ENCODE results near the gene AFP.
"Not testable (repeated sequence)": the region's sequence is repeated elsewhere in the genome, so short reads cannot be mapped to it uniquely, and the experiment has no call there.

Gene AFP

DNA sequence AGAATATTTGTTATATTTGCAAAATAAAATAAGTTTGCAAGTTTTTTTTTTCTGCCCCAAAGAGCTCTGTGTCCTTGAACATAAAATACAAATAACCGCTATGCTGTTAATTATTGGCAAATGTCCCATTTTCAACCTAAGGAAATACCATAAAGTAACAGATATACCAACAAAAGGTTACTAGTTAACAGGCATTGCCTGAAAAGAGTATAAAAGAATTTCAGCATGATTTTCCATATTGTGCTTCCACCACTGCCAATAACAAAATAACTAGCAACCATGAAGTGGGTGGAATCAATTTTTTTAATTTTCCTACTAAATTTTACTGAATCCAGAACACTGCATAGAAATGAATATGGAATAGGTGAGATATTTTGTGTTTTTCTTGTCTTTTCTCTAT lies at the start of gene AFP:
Gene AFP (plus strand): TSS at position 238 of the 400 bp plus-strand sequence. CDS start 42 bp downstream, at position 280.
- no peak for ATAC-seq (ENCODE audit: low read depth)
- no peaks in the 10 kb centered on the region for H3K9me3 ChIP-seq (ENCODE audit: severe bottlenecking)
- H3K27ac ChIP-seq (ENCODE audit: poor library complexity, severe bottlenecking): no peak within 1 kb of the TSS
- H3K27me3 ChIP-seq (ENCODE audit: insufficient read depth, poor library complexity, severe bottlenecking): peaks cover 13% of the 10 kb centered on the region
- H3K36me3 ChIP-seq (ENCODE audit: low read depth): no peaks in the 10 kb centered on the region
- TF ChIP-seq, protein P1, sequence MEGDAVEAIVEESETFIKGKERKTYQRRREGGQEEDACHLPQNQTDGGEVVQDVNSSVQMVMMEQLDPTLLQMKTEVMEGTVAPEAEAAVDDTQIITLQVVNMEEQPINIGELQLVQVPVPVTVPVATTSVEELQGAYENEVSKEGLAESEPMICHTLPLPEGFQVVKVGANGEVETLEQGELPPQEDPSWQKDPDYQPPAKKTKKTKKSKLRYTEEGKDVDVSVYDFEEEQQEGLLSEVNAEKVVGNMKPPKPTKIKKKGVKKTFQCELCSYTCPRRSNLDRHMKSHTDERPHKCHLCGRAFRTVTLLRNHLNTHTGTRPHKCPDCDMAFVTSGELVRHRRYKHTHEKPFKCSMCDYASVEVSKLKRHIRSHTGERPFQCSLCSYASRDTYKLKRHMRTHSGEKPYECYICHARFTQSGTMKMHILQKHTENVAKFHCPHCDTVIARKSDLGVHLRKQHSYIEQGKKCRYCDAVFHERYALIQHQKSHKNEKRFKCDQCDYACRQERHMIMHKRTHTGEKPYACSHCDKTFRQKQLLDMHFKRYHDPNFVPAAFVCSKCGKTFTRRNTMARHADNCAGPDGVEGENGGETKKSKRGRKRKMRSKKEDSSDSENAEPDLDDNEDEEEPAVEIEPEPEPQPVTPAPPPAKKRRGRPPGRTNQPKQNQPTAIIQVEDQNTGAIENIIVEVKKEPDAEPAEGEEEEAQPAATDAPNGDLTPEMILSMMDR (IDR thresholded peaks at IDR 0.05; ENCODE audit: poor library complexity, severe bottlenecking): no peak
- no peak for DNase-seq (ENCODE audit: low spot score)
- H3K4me1 ChIP-seq (ENCODE audit: insufficient read depth, poor library complexity, severe bottlenecking): no peaks in the 10 kb centered on the region
- no peak within 1 kb of the TSS for H3K4me3 ChIP-seq (ENCODE audit: severe bottlenecking)

DNA sequence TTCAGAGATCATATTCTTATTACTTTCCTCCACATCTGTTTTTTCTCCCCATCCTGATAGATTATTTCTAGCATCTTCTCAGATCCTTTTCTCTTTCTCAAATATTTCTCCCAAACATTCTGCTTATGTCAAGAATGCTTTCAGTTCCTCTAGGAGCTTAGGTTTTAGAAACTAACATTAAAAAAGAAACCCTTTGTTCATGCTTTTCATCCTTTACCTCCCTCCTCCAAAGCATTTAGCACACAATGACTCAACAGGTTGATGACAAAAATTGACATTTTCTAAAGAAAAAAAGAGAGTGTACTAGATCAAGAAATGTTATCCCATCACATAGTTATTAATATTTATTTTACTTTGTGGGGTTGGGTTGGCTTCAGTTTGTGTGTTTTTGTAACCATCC lies 48.5 kb upstream of the AFP start:
- ATAC-seq (ENCODE audit: low read depth) (no peak), DNase-seq (ENCODE audit: low spot score) (no peak)
- Histone ChIP-seq H3K4me1 (ENCODE audit: insufficient read depth, poor library complexity, severe bottlenecking) (no peaks in the 10 kb centered on the region), H3K36me3 (ENCODE audit: low read depth) (no peaks in the 10 kb centered on the region), H3K27me3 (ENCODE audit: insufficient read depth, poor library complexity, severe bottlenecking) (no peaks in the 10 kb centered on the region), H3K9me3 (ENCODE audit: severe bottlenecking) (no peaks in the 10 kb centered on the region), H3K4me3 (ENCODE audit: severe bottlenecking) (no peak overlapping the region), H3K27ac (ENCODE audit: poor library complexity, severe bottlenecking) (no peak overlapping the region)
- TF ChIP-seq, protein P1 (IDR thresholded peaks at IDR 0.05; ENCODE audit: poor library complexity, severe bottlenecking): no peak

DNA sequence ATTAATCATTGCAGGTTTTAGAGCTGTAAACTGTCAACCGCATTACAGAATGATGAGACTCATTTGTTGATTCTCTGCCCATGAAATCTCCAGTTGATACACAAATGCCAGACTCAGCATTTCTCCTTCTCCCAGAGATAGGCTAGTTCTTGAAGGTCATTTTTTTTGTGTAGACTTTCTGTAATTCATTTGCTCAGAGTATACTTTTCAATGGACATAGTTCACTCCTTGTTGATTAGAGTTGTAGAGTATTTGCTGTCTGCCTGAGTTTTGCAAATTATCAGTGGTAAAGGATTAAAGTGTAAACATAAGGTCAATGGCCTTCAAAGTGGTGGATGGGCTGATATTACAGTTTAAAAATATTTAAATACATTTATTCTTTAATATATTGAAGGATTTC lies 47.1 kb upstream of the AFP start:
- no peak for ATAC-seq (ENCODE audit: low read depth)
- no peaks in the 10 kb centered on the region for H3K4me1 ChIP-seq (ENCODE audit: insufficient read depth, poor library complexity, severe bottlenecking)
- TF ChIP-seq, protein P1 (IDR thresholded peaks at IDR 0.05; ENCODE audit: poor library complexity, severe bottlenecking): no peak
- H3K27ac ChIP-seq (ENCODE audit: poor library complexity, severe bottlenecking): no peak overlapping the region
- no peak overlapping the region for H3K4me3 ChIP-seq (ENCODE audit: severe bottlenecking)
- H3K27me3 ChIP-seq (ENCODE audit: insufficient read depth, poor library complexity, severe bottlenecking): no peaks in the 10 kb centered on the region
- no peaks in the 10 kb centered on the region for H3K36me3 ChIP-seq (ENCODE audit: low read depth)
- no peak for DNase-seq (ENCODE audit: low spot score)
- H3K9me3 ChIP-seq (ENCODE audit: severe bottlenecking): no peaks in the 10 kb centered on the region

DNA sequence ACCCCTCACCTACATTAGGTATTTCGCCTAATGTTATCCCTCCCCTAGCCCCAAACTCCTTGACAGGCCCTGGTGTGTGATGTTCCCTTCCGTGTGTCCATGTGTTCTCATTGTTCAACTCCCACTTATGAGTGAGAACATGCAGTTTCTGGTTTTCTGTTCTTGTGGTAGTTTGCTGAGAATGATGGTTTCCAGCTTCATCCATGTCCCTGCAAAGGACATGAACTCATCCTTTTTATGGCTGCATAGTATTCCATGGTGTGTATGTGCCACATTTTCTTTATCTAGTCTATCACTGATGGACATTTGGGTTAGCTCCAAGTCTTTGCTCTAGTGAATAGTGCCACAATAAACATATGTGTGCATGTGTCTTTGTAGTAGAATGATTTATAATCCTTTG lies 46.4 kb upstream of the AFP start:
- not testable (repeated sequence) for H3K27me3 ChIP-seq (ENCODE audit: insufficient read depth, poor library complexity, severe bottlenecking); H3K9me3 ChIP-seq (ENCODE audit: severe bottlenecking); H3K27ac ChIP-seq (ENCODE audit: poor library complexity, severe bottlenecking); ATAC-seq (ENCODE audit: low read depth); H3K4me3 ChIP-seq (ENCODE audit: severe bottlenecking); DNase-seq (ENCODE audit: low spot score); H3K36me3 ChIP-seq (ENCODE audit: low read depth); H3K4me1 ChIP-seq (ENCODE audit: insufficient read depth, poor library complexity, severe bottlenecking)

DNA sequence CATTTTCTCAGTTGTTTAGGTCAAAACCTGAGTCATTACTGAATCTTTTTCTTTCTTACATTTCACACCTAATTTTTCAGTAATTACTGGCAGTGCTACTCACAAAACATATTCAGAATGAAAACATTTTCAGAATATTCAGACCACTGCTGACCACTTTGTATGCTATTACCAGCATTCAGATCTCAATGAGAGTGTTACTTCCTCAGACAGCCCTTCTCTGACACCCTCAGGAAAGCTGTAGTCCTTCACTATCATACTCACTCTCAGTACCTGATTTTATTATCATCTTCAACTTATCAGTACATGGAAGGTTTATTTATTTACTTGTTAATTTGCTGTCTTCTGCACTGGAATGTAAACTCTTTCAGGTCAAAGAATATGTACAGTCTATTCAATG lies 44.2 kb upstream of the AFP start:
- ATAC-seq (ENCODE audit: low read depth) (no peak), DNase-seq (ENCODE audit: low spot score) (no peak)
- Histone ChIP-seq H3K4me1 (ENCODE audit: insufficient read depth, poor library complexity, severe bottlenecking) (no peaks in the 10 kb centered on the region), H3K36me3 (ENCODE audit: low read depth) (no peaks in the 10 kb centered on the region), H3K4me3 (ENCODE audit: severe bottlenecking) (no peak overlapping the region), H3K27ac (ENCODE audit: poor library complexity, severe bottlenecking) (no peak overlapping the region), H3K27me3 (ENCODE audit: insufficient read depth, poor library complexity, severe bottlenecking) (peaks cover 3% of the 10 kb centered on the region), H3K9me3 (ENCODE audit: severe bottlenecking) (no peaks in the 10 kb centered on the region)
- TF ChIP-seq, protein P1 (IDR thresholded peaks at IDR 0.05; ENCODE audit: poor library complexity, severe bottlenecking): no peak

Measured in RWPE2 (cell line).